Hippocampal formation (tissue), 2 donors: ENCODE measurements around the gene PRKCA.

Experiments
- DNase-seq, 2 donors: peaks; one replicate each; lab custom pipeline; 2025; lab: John Stamatoyannopoulos, UW

Gene PRKCA

DNA sequence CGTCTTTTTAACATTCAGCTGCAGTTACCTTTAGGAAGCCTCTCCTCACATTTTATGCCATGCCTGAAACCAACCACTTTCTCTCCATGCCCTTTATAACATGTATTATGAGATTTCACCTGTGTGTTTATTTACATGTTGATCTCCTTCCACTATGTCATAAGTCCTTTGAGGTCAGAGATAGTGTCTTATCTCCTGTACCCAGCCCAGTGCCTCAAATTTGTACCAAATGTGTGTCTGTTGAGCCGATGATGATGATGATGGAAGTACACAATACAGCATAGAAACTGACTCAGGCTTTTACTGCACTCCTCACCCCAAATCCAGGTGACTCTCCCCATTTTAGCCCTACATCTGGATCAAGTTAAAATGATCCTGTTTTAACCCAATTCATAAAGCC lies 353.0 kb downstream of the PRKCA start:
- no peak for DNase-seq

DNA sequence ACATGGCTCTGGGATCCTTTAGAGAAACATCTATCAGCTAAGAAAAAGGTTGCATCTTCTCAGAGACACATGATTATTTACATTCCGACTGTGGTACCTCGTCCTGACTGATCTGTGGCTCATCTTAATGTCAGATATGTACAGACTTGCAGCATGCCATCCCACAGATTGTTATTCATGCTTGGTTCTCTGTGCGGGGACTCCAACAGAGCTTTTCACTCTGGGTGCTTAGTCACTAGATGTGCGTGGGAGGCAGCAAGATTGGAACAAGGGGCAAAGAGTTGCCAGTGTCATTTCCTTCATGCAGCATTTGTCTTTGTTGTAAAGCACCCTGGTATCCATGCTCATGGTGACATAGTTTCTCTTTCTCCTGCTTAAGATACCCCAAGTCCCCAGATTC lies 353.4 kb downstream of the PRKCA start:
- no peak for DNase-seq

DNA sequence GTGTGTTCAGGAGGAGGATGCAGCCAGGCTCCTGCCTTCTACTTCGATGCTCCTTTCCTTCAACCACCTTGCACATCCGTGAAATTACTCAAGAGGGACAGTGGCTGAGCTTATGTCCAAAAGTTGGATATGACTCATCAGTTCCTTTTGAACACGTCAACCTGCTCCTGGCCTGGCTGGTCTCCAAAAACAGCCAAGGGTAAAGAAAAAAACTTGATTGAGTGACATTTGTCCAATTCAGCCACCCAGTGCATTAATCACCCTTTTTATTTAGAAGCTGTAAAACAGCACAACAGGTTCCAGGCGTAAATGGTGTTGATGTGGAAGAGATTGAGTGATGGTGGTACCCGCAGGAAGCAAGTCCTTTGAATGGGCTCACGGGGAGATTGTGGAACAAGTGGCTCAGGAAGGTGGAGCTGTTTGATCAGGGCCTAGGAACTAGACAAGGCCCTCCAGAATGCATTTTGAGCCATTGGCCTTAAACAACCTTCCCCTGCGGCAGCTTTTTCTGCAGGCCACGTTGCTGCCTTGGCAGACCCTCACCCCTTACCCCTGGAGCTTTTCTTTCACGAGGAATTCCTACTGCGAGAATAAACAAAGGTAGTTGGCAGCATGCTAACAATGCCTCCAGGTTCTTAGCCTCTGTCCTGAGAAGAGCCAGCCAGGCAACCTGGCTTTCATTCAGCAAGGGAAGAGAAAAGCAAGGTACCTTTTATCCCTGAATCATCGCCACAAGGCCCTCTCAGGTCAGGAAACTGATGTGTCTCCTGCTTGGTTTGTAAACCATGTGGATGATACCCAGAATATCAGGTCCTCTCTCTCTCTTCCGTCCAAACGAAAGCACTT lies 359.2 kb downstream of the PRKCA start:
- DNase-seq = no peak

DNA sequence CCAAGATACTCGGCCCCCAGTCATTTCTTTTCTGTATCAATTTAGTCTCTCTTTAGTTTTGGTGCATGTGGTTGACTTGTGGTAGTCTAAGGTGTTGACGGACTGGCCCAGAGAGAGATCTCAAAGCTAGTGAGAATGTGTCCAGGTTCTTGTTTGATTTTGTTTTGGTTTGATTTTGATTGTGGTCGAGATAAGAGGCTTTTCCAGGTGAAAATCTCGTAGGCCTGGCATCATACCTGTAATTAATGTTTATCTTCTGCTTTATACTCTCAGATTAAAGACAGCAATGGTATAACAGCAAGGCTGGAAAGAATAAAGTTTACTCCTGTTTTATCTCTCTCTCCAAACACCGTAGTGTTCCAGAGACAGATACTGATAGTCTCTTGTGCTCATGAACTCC lies 360.1 kb downstream of the PRKCA start:
- no peak for DNase-seq

DNA sequence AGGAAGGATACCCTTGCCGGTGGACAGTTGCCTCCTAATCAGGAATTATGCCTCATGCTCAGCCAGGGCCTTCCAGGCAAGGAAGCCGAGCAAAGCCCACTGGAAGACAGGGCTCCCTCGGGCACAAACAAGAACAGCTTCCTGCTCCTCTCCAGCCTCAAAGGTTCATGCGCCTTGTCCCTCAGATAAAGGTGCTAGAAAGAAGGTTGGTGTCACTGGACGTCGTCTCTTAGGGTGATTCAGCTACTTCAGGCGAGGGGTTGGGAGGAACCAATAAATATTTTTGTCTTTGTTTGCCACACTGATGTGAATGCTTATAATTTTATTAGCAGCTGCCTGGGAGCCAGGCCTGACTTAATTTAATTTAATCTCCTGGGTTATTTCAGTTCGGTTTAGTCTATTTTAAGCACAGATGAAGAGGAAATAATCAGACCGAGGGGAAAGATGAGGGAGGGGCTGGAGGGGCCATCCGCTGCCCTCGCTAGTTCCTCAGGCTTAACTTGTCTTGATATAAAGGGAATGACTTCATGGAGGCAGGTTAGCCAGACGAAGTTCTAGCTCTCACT lies 360.7 kb downstream of the PRKCA start:
- no peak for DNase-seq

DNA sequence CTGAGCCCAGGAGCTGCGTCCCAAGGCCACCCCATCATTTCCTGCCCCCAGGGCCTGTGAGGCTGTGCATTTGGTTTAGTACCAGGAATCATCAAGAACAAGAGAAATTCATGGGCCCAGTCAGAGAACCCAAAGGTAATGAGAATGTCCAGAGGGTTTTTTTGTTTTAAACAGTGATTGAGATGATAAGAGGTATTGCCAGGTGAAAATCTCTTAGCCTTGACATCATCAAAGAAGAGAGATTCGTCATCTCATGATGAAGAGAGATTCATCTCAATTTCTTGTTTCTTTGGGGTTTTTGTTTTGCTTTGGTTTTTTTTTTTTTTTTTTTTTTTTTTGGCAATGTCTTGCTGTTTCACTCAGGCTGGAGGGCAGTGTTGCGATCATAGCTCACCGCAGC lies 361.9 kb downstream of the PRKCA start:
- DNase-seq = no peak

DNA sequence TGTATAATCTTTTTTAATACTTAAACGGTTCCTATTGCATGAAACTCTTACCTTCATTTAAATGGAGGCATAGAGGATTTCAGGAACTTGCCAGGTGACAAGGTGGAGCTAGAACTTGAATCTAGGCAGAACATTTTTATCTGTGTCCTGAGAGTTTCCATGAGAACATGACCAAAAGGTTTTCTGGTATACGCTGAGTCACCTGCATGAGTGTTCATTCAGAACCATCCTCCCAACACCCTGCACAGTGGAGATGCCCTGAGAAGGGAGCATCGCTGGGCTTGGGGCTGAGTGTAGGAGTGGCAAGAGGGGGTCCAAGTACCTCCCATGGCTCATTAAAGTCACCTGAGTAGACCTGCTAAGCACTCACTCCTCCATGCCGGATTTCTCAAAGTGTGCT lies 362.8 kb downstream of the PRKCA start:
- no peak for DNase-seq

DNA sequence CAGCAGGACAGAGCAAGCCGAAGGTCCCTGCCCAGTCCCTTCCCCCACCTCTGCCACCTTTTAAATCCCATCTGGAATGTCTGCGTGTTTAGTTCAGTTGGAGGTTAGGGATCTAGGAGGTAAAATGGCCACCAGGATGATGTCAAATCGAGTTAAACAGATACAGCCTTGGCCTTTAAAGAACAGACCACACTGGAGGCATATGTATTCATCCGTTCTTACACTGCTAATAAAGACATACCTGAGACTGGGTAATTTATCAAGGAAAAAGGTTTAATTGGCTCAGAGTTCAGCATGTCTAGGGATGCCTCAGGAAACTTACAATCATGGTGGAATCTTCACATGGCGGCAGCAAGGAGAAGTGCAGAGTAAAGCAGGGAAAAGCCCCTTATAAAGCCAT lies 364.7 kb downstream of the PRKCA start:
- no peak for DNase-seq

DNA sequence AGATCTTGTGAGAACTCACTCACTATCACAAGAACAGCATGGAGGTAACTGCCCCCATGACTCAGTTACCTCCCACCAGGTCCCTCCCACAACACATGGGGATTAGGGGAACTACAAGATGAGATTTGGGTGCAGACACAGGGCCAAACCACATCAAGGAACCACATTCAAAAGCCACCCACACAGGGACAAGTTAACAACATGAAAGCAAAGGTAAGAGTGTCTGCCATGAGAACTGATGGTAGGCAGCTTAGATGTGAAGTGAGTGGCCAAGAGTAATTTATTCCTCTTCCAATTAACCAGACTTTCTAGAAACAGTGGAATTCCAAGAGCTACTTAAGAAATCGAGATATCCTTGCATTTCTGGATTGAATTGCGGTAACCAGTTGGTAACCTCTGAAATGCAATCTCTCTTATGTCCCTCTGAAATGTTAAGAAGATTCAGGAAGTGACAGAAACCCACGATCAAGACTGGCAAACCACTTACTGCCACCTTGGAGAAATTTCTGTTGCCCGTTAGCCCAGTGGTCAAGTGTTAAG lies 365.1 kb downstream of the PRKCA start:
- DNase-seq = no peak

DNA sequence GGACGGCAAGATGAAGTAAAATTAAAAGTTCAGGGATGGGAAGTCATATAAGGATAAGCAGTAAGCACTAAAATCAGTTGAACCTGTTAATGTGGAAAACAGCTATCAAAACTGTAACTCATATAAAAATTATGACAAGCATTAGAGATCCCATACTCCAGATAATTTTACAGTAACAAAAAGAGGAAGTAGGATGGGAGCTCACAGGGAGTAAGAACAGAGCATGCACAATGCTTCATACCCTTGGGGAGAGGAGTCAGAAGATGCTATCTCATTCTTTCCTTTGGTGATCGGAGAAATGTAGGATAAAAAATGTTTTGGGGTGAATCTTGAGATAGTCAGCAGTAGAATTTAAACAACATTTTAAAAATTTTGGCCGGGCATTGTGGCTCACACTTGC lies 367.8 kb downstream of the PRKCA start:
- no peak for DNase-seq

DNA sequence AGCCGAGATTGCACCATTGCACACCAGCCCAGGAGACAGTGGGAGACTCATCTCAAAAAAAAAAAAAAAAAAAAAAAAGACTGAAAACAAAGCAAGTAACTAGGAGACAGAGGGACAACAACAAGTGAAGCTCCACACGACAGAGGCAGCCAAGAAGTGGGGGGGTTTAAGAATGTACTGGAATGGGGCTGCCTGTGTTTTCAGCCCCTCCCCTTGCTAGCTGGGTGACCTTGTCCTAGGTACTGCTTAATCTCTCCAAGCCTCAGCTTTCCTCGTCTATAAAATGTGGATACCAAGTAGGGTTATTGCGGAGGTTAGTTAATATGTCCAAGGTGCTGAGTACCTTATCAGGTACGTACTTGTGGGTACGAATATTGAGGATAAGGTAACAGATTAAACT lies 368.7 kb downstream of the PRKCA start:
- DNase-seq = no peak

DNA sequence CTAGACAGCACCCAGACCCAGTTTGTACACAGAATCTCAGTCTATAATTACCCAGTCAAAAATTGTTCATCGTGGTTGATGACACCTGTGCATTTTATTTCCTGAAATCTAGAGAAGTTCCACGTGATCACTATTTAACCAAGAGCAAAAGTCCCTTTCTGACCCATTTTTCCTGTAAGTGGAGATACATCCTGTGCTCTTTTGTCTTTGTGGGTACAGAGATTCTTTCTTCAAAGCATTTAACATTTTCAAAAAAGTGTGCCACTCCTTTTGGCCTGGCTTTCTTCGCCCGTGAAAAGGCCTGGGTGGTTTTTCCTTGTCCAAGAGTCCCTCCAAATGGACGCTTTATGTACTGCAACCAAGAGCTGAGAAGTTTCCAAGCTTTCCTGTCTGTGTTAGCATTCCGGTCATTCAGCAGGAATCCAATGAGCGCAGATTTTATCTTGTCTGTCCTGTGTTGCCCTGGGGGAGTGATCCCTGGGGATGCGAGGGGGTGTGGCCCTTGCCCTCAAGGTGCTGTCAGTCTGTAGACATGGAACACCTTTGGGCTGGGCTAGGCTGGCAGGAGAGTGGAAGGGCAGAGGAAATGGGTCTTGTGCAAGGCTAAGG lies 371.4 kb downstream of the PRKCA start:
- peak; percentile 30 to 73 for DNase-seq

DNA sequence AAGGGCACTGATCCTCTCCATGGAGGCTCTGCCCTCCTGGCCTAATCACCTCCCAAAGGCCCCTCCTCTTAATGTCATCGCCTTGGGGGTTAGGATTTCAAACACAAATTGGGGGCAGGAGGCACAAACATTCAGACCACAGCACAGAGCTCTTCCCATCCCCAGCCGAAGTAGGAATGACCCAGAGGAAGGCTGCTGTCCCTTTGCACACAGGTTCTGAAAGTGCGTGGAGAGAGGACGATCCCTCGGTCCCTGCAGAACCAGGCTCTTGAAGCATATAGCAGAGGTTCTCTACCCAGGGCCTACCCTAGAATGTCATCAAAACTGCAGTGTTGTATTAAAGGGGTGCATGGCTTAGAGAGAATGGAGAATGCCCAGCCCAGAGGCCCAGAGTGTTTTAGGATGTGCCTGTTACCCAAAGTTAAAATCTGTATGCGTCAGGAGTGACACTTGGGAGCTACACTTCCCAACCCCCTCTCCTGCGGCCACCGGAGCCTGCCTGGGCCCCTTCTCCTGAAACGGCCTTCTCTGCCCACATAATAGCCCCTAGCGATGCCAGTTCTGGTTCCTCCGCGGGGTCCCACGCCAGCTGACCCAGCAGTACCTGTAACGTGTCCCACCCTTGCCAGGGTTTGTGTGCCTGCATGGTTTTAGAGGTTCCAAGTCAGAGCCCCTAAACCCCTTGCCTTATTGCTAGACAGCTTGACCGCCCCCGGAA lies 373.0 kb downstream of the PRKCA start:
- DNase-seq = no peak

DNA sequence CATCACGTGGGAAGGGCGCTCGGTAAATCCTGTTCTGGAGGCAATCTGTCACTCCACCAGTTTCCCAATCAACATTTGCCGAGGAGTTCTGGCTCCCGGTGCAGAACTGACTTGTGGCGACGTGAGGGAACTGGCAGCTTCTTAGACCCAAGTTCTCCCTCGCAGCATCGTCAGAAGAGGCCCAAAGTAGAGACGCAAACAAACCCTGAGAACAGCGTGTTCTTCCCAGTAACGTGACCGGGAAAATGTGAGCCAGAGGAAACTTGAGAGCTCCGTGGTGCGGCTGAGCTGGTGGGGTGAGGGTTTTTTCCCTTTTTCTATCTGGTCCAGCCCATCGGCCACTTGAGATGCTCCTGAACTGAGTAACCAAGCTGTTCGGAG lies 373.6 kb downstream of the PRKCA start:
- peak in 1 of 2 donors; percentile 27 for DNase-seq

DNA sequence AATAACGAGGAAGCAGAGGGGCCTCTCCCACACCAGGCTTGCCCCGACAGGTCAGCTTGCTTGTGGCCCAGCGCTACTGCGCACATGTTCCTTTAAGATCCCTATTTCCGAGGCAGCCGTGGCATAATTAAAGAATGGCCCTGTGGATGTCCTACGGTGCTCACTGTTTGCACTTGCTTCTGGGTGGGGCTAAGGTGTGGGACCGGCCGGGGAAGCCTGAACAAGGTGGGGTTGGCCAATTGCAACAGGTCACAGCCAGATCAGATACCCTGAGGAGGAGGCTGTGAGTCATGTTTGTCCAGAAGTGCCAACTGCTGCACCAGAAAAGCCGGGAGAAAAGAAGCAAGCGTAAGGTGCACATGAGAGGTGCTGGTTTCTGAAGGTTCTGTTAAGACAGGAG lies 374.0 kb downstream of the PRKCA start:
- DNase-seq = no peak

DNA sequence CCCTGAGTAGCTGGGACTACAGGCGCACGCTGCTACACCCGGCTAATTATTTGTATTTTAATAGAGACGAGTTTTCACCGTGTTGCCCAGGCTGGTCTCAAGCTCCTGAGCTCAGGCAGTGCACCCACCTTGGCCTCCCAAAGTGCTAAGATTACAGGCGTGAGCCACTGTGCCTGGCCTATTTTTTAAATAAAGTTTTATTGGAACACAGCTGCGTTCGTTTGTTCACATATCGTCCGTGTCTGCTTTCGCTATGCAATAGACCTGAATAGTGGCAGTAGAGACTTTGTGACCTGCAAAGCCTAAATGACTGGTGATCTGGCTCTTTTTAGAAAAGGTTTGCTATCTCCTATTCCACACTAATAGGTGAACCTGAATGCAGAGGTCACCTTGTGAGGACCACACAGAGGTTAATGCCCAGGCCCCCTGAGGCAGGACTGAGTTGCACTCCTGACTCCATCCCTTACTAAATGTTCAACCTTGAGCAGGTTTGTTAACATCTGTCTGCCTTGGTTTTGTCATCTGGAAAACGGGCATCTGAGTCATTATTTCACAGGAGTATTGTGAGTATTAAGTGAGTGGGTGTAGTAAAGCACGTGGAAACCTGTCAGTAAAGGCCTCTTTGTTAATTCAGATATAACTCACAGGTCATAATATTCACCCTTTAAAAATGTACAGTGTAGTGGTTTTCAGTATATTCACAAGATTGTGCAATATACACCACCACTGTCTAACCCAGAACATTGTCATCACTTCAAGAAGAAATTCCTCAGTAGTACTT lies 375.0 kb downstream of the PRKCA start:
- no peak for DNase-seq

DNA sequence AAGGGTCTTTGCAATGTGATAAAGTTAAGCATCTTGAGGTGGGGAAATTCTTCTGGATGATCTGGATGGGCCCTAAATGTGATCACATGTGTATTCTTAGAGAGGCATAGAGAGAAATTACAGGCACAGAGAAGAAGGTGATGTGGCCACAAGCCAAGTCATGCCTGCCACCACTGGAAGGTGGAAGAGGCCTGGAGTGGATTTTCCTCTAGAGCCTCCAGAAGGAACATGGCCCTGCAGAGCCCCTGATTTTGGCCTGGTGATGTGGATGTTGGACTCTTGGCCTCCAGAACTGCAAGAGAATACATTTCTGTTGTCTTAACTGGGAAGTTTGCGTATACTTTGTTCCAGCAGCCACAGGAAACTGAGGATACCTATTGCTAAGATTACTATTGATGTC lies 375.6 kb downstream of the PRKCA start:
- no peak for DNase-seq

DNA sequence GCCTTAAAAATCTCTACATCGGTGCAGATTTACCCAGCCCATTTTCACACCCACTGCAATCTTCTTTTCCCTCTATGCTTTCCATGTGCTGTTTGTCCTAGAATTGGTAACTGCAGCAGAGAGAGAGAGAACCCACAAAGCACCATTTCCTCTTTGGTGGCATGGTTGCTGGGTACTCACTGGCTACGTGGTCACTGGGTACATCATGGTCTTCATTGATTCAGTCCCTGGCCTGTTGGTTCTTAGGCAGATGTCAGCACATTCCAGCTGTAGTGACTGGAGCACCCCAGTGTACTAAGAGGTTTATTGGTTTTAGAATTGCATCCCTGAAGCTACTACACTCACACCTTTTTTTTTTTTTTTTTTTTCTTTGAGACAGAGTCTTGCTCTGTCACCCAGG lies 376.4 kb downstream of the PRKCA start:
- no peak for DNase-seq

DNA sequence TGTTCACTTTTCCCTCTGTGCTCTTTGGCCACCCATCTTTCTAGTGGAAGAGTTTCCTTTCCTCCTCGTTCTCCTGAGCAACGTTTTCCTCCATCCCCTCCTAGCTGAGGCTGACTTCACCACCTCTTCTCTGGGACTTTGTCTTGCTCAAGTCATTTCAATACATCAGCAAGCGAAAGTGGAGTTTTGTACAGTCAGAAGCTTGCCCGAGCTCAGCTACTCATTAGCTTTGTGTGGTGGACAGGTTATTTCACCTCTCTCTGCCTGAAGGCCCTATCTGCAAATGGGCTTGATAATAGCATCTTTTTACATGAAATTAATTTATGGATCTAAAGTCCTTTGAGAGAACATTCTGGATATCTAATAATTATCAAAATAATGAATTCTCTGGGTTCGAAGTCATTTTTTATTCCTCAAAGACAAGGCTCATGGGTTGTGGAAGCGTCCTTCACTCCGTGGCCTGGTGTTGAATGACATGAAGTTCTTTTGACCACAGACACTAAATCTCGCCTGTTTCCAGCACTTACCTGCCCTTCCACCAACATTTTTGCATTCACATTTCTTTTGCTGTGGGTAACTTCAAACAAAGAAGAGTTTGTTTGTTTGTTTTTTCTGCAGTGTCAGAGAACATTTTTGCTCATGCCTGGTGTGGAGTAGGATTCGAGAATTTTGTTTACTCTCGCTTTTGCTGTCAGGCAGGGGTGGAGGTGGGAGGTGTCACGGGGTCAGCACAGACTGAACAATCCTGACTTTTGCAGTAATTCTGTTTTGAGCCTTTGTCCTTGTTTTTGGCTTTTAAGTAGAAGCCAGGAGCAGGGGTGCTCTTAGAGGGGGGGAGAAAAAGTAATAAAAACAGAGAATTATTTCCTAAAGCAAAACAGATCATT lies 377.5 kb downstream of the PRKCA start:
- DNase-seq = no peak

DNA sequence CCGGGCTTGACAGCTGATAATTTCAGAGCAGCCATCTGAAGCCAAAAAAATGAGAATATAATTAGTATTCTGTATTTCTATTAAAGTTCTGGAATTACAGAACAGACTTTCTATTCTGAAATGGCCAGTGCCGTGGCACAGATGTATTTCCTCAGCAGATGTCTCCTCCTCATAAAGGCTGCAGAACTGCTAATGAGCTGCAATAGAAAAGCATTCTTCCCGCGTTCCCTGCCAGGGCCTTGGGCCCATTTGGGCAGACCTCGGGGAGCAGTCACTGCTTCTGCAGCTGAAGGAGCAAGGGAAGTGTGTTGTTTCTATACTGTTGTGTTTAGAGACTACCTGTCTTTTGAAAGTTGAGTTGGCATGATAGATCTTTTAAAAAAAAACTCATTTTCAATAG lies 379.9 kb downstream of the PRKCA start:
- DNase-seq = peak in 1 of 2 donors; percentile 58

DNA sequence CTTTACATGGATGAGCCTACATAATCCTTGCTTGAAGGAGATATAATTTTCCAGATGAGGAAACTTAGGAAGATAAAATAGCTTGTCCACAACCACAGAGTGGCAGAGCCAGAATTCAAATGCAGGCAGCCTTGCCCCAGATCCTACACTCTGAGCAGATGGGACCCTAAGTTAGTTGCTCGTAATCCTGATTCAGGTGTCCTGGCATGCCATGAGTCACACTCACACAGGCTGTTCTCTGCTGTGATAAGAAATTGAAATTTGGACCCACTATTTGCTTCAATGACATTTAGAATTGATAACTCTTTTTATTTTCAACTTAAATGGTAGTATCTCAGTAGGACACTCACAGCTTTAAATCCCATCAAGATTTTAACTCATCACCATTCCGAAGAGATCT lies 381.8 kb downstream of the PRKCA start:
- DNase-seq = no peak
